ENCODE results near the gene PRMT6.

- TF ChIP-seq CTCF (IDR thresholded peaks at IDR 0.05), result no peak
- TF ChIP-seq POLR2A (IDR thresholded peaks at IDR 0.05), result no peak
These were observed 38.0 kb upstream of the PRMT6 start for GRCh38 chr1:107018445-107018844.
